ENCODE data around the gene TMEM151B.
"Not testable (repeated sequence)": the region's sequence is repeated elsewhere in the genome, so short reads cannot be mapped to it uniquely, and the experiment has no call there.

The TMEM151B gene

GRCh38 chr6:44342489-44342888 lies 72.2 kb downstream of the TMEM151B start, which contains the start of gene SPATS1:
Gene SPATS1, plus strand, starts transcription at chr6:44342650. Its CDS starts 446 bp downstream, at chr6:44343096.
- DNase-seq (ENCODE audit: extremely low read depth, low read depth) = no peak
- no peak for TF ChIP-seq CTCF (IDR thresholded peaks at IDR 0.05; ENCODE audit: low read depth, low read length)

GRCh38 chr6:44346818-44347217 lies 76.6 kb downstream of the TMEM151B start:
- not testable (repeated sequence) for DNase-seq (ENCODE audit: extremely low read depth, low read depth)

- TF ChIP-seq CTCF (IDR thresholded peaks at IDR 0.05; ENCODE audit: low read depth, low read length) = no peak
- DNase-seq (ENCODE audit: extremely low read depth, low read depth) = no peak
Measured at GRCh38 chr6:44349904-44350649, 79.8 kb downstream of the TMEM151B start.

- DNase-seq (ENCODE audit: extremely low read depth, low read depth) = not testable (repeated sequence)
Measured at GRCh38 chr6:44350650-44350994, 80.4 kb downstream of the TMEM151B start.

GRCh38 chr6:44352259-44352658 lies 82.0 kb downstream of the TMEM151B start:
- DNase-seq (ENCODE audit: extremely low read depth, low read depth) = no peak
- no peak for TF ChIP-seq CTCF (IDR thresholded peaks at IDR 0.05; ENCODE audit: low read depth, low read length)

- no peak for DNase-seq (ENCODE audit: extremely low read depth, low read depth)
Measured at GRCh38 chr6:44353336-44353735, 83.1 kb downstream of the TMEM151B start.

GRCh38 chr6:44355640-44356039 lies 85.4 kb downstream of the TMEM151B start:
- TF ChIP-seq CTCF (IDR thresholded peaks at IDR 0.05; ENCODE audit: low read depth, low read length) = no peak
- no peak for DNase-seq (ENCODE audit: extremely low read depth, low read depth)

More at GRCh38 chr6:44353336-44353735, 83.1 kb downstream of the TMEM151B start:
- no peak for TF ChIP-seq CTCF (IDR thresholded peaks at IDR 0.05; ENCODE audit: low read depth, low read length)

GRCh38 chr6:44356487-44356886 lies 86.2 kb downstream of the TMEM151B start:
- no peak for TF ChIP-seq CTCF (IDR thresholded peaks at IDR 0.05; ENCODE audit: low read depth, low read length)
- DNase-seq (ENCODE audit: extremely low read depth, low read depth) = no peak
